Astrocyte (in vitro differentiated cells and primary cell): ENCODE results near the gene ZNF609. TPM values are rescaled to one million over a fixed set of nuclear protein-coding genes. Genes with fewer than 3 reads are reported as not detected.
"Not testable (repeated sequence)": the region's sequence is repeated elsewhere in the genome, so short reads cannot be mapped to it uniquely, and the experiment has no call there.

Experiments
- DNase-seq: peaks from one replicate; pipeline ENCODE4 v3.0.0-alpha.2; 2010; ENCODE audit warnings: low read depth
- FAIRE-seq: peaks from 2 replicates; lab custom pipeline; 2011; peaks lifted over from hg19 to GRCh38; lab: Jason Lieb, UNC
- H2AFZ ChIP-seq: 2 replicates; pipeline ENCODE4 v1.6.0; 2012; ENCODE audit warnings: low read depth, low read length, inconsistent platforms
- H3K27ac ChIP-seq: 2 replicates; pipeline ENCODE4 v1.5.1; 2011; ENCODE audit warnings: low read depth, low read length, inconsistent platforms
- H3K27me3 ChIP-seq: 2 replicates; pipeline ENCODE4 v1.6.0; 2011; ENCODE audit warnings: low read length, inconsistent platforms; ENCODE audit not compliant: insufficient read depth
- H3K36me3 ChIP-seq: 2 replicates; pipeline ENCODE4 v1.5.1; 2011; ENCODE audit warnings: low read length, inconsistent platforms; ENCODE audit not compliant: insufficient read depth
- H3K4me1 ChIP-seq: 2 replicates; pipeline ENCODE4 v1.5.1; 2011; ENCODE audit warnings: low read length, inconsistent platforms; ENCODE audit not compliant: insufficient read depth
- H3K4me2 ChIP-seq: 2 replicates; pipeline ENCODE4 v1.6.0; 2012; ENCODE audit warnings: low read length, inconsistent platforms
- H3K4me3 ChIP-seq: 2 replicates; pipeline ENCODE4 v1.5.1; 2011; ENCODE audit warnings: low read depth, mild to moderate bottlenecking, low read length, inconsistent platforms; ENCODE audit not compliant: insufficient read depth
- H3K79me2 ChIP-seq: 2 replicates; pipeline ENCODE4 v1.6.0; 2012; ENCODE audit warnings: mild to moderate bottlenecking, low read length, inconsistent platforms; ENCODE audit not compliant: insufficient read depth
- H3K9ac ChIP-seq: 2 replicates; pipeline ENCODE4 v1.6.0; 2012; ENCODE audit warnings: mild to moderate bottlenecking, low read length, inconsistent platforms
- H3K9me3 ChIP-seq: 2 replicates; pipeline ENCODE4 v1.5.1; 2012; ENCODE audit warnings: low read depth, mild to moderate bottlenecking, low read length, inconsistent platforms; ENCODE audit not compliant: insufficient read depth
- H4K20me1 ChIP-seq: 2 replicates; pipeline ENCODE4 v1.6.0; 2012; ENCODE audit warnings: low read length, inconsistent platforms; ENCODE audit not compliant: insufficient read depth
- H3K27ac Mint-ChIP-seq: one replicate; pipeline ENCODE4 v1.8.0; 2021; ENCODE audit warnings: mild to moderate bottlenecking, mixed read lengths; ENCODE audit not compliant: unreplicated experiment
- H3K27me3 Mint-ChIP-seq: one replicate; pipeline ENCODE4 v1.8.0; 2021; ENCODE audit warnings: low read depth, mixed read lengths; ENCODE audit not compliant: unreplicated experiment
- H3K36me3 Mint-ChIP-seq: one replicate; pipeline ENCODE4 v1.8.0; 2021; ENCODE audit warnings: low read depth, mixed read lengths; ENCODE audit not compliant: unreplicated experiment
- H3K4me1 Mint-ChIP-seq: one replicate; pipeline ENCODE4 v1.8.0; 2021; ENCODE audit warnings: low read depth, mixed read lengths; ENCODE audit not compliant: unreplicated experiment
- H3K4me3 Mint-ChIP-seq: one replicate; pipeline ENCODE4 v1.8.0; 2021; ENCODE audit warnings: mild to moderate bottlenecking, moderate library complexity, mixed read lengths; ENCODE audit not compliant: unreplicated experiment
- H3K9me3 Mint-ChIP-seq: one replicate; pipeline ENCODE4 v1.8.0; 2021; ENCODE audit warnings: mild to moderate bottlenecking, mixed read lengths; ENCODE audit not compliant: unreplicated experiment
- EZH2 ChIP-seq: IDR thresholded peaks from 2 replicates; pipeline ENCODE4 v1.6.1; 2012; ENCODE audit warnings: mild to moderate bottlenecking, low read length, inconsistent platforms; ENCODE audit not compliant: insufficient read depth
- total RNA-seq: library from RNA; stranded (reverse); gene quantifications from 2 replicates; pipeline ENCODE4 v1.2.1, GENCODE V29; 2021
- TF ChIP-seq, protein P1 (sequence below): IDR thresholded peaks from 2 replicates; pipeline ENCODE4 v1.5.1; 2011; ENCODE audit warnings: low read depth, mild to moderate bottlenecking, inconsistent platforms, low read length, moderate library complexity; ENCODE audit not compliant: insufficient read depth

Gene ZNF609
- total RNA-seq, 1 donor from 2014 or later = 38.5 TPM

DNA sequence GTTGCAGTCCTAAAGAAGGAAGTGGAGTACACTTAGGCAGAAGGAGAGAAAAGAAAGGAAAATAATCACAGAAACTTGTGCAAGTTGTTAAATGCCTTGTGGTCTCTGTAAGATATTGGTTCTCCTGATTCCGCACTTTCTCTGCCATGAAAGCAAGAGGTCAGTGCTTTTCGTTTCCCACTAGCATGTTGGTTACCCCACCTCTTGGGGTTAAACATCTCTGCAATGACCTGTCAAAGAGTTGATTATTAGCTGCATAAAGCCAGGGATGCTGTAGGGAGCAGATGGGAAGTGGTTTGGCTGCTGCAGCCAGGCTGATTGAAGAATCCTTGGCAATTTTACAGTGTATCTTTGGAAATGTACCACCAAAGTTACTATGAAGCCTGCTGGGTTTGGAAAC, 33.3 kb downstream of the ZNF609 start:
- H3K4me2 ChIP-seq = no peak overlapping the region
- Mint-ChIP-seq H3K36me3 (peaks cover 5% of the 10 kb centered on the region), H3K4me3 (no peak overlapping the region), H3K9me3 (no peaks in the 10 kb centered on the region), H3K27ac (no peak overlapping the region), H3K4me1 (peaks cover 9% of the 10 kb centered on the region), H3K27me3 (no peaks in the 10 kb centered on the region)
- peaks cover 70% of the 10 kb centered on the region for H3K79me2 ChIP-seq
- H3K4me1 ChIP-seq = no peaks in the 10 kb centered on the region
- no peak overlapping the region for H2AFZ ChIP-seq
- H3K9me3 ChIP-seq = no peaks in the 10 kb centered on the region
- no peak overlapping the region for H3K4me3 ChIP-seq
- no peak for TF ChIP-seq EZH2
- TF ChIP-seq, protein P1, sequence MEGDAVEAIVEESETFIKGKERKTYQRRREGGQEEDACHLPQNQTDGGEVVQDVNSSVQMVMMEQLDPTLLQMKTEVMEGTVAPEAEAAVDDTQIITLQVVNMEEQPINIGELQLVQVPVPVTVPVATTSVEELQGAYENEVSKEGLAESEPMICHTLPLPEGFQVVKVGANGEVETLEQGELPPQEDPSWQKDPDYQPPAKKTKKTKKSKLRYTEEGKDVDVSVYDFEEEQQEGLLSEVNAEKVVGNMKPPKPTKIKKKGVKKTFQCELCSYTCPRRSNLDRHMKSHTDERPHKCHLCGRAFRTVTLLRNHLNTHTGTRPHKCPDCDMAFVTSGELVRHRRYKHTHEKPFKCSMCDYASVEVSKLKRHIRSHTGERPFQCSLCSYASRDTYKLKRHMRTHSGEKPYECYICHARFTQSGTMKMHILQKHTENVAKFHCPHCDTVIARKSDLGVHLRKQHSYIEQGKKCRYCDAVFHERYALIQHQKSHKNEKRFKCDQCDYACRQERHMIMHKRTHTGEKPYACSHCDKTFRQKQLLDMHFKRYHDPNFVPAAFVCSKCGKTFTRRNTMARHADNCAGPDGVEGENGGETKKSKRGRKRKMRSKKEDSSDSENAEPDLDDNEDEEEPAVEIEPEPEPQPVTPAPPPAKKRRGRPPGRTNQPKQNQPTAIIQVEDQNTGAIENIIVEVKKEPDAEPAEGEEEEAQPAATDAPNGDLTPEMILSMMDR = no peak
- no peak for FAIRE-seq
- no peaks in the 10 kb centered on the region for H3K27me3 ChIP-seq
- peaks cover 66% of the 10 kb centered on the region for H4K20me1 ChIP-seq
- peaks cover 4% of the 10 kb centered on the region for H3K36me3 ChIP-seq
- H3K9ac ChIP-seq = no peak overlapping the region
- DNase-seq = peak; percentile 27
- H3K27ac ChIP-seq = no peak overlapping the region

DNA sequence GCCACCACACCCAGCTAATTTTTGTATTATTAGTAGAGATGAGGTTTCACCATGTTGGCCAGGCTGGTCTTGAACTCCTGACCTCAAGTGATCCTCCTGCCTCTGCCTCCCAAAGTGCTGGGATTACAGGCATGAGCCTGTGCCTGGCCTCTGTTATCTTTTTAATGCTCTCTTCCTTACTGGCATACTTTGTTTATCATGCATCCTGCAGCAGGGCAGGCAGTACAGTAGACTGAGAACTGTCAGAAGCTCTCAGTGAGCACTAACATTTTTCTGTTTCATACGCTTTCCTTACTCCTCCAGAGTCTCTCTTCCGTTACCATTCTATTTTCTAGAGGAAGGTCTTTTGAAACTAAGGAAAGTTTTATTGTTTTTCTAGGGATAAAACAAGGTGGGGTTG, 35.6 kb downstream of the ZNF609 start:
- FAIRE-seq, H3K4me1 ChIP-seq: not testable (repeated sequence)

DNA sequence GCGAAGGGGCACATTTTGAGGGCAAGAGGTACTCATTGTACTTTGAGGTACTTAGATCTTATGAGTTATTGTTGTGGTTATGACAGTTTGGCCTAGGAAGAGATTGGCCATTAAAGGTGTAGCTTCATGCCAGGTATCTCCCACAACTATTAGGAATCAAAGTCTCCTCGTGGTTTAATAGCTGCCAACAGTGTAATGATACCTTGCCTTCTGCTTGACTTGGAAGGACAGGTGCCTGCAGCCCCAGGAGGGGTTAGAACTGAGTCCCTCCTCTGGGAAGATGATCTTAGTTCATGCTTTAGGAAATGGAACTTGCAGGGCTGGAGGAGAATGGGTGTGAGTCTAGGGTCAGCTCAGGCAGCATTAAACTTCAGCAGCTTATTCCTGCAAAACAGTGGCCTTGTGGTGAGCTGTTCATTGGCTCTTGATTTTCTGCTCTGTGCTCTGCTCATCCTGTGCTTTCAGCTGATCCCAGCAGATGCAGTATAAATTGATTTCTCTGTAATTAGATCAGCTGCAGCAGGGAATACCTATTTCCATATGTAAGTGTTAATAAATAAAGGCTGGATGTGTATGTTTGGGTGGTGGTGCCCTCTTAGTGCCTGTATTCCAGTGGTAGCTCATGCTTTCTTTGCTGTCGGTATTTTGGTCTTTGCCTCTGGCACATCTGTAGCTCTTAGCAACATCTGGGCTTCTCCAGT, 40.5 kb downstream of the ZNF609 start:
- no peak overlapping the region for H3K4me3 ChIP-seq
- no peaks in the 10 kb centered on the region for H3K9me3 ChIP-seq
- no peak overlapping the region for H3K27ac ChIP-seq
- H3K4me1 ChIP-seq = peaks cover 13% of the 10 kb centered on the region
- H2AFZ ChIP-seq = no peak overlapping the region
- H3K27ac Mint-ChIP-seq = no peak overlapping the region
- H3K79me2 ChIP-seq = peaks cover 90% of the 10 kb centered on the region
- no peak overlapping the region for H3K4me3 Mint-ChIP-seq
- H3K4me1 Mint-ChIP-seq = peaks cover 36% of the 10 kb centered on the region
- H4K20me1 ChIP-seq = peaks cover 93% of the 10 kb centered on the region
- no peaks in the 10 kb centered on the region for H3K27me3 ChIP-seq
- no peak overlapping the region for H3K9ac ChIP-seq
- no peak for FAIRE-seq
- DNase-seq = no peak
- no peaks in the 10 kb centered on the region for H3K27me3 Mint-ChIP-seq
- H3K36me3 Mint-ChIP-seq = peaks cover 11% of the 10 kb centered on the region
- peaks cover 8% of the 10 kb centered on the region for H3K36me3 ChIP-seq
- H3K9me3 Mint-ChIP-seq = no peaks in the 10 kb centered on the region
- H3K4me2 ChIP-seq = no peak overlapping the region
- TF ChIP-seq, protein P1 = no peak
- TF ChIP-seq EZH2 = no peak

More for the DNA sequence above, 35.6 kb downstream of the ZNF609 start:
- Histone ChIP-seq H4K20me1 (peaks cover 82% of the 10 kb centered on the region), H3K79me2 (peaks cover 87% of the 10 kb centered on the region)
- H3K4me1 Mint-ChIP-seq = peaks cover 10% of the 10 kb centered on the region
- peaks cover 11% of the 10 kb centered on the region for H3K36me3 Mint-ChIP-seq
- H3K27ac Mint-ChIP-seq, H3K27ac ChIP-seq, H3K27me3 ChIP-seq, H3K4me2 ChIP-seq, H3K4me3 Mint-ChIP-seq, H3K9ac ChIP-seq, H3K9me3 Mint-ChIP-seq, H2AFZ ChIP-seq, H3K27me3 Mint-ChIP-seq, DNase-seq, H3K9me3 ChIP-seq, H3K4me3 ChIP-seq, H3K36me3 ChIP-seq: not testable (repeated sequence)
